ENCODE measurements around the gene LIG3. TPM values are rescaled to one million over a fixed set of nuclear protein-coding genes. Genes with fewer than 3 reads are reported as not detected.
A peak's percentile ranks its signal among the peaks of the same experiment; 100 is the strongest.

The LIG3 gene
- total and polyA plus RNA-seq, 2 of the 13 experiments (the other 11 are each of a cell fraction or from before 2014, with no cell fraction given): 34.4 to 36.2 TPM

- Histone ChIP-seq H3K9me3 (ENCODE audit: low read length) (no peaks in the 10 kb centered on the region), H3K27ac (ENCODE audit: extremely low read length, insufficient read depth, low read length) (peak overlapping the region; percentile 58), H3K4me3 (replicated peaks in 1 of 3; ENCODE audit: insufficient read depth in 1 of 3, low read depth in 2 of 3, low read length in 3 of 3) (peak overlapping the region in 2 of 3 experiments; percentile 6 to 14; a peak in 2 of 6 replicates), H3K4me2 (ENCODE audit: low read depth, low read length) (peak overlapping the region; percentile 47), H3K9ac (ENCODE audit: insufficient read depth, low read depth, low read length) (peak overlapping the region; percentile 49; the same call in 1 of the 2 replicates), H4K20me1 (ENCODE audit: insufficient read depth, low read length) (no peaks in the 10 kb centered on the region), H3K4me1 (ENCODE audit: insufficient read depth, low read length) (peaks cover 90% of the 10 kb centered on the region), H2AFZ (ENCODE audit: low read length) (no peak overlapping the region), H3K36me3 (replicated peaks in 1 of 2; ENCODE audit: control insufficient read depth in 1 of 2, insufficient read depth in 2 of 2, low read length in 2 of 2) (peaks cover 1 to 7% of the 10 kb centered on the region in 2 experiments; a peak in 2 of 5 replicates), H3K27me3 (ENCODE audit: control insufficient read depth in 1 of 2, insufficient read depth in 2 of 2, low read length in 2 of 2) (no peaks in the 10 kb centered on the region), H3K79me2 (ENCODE audit: insufficient read depth, low read length) (peaks cover 78% of the 10 kb centered on the region)
- ChIA-PET POLR2A (interaction anchor here (1.3 kb wide), 1 partner anchor 17 kb away, joined by 4 read pairs; the partner anchor contains the start of gene RFFL), CTCF (ENCODE audit: low intra/inter-chr PET ratio, low total read pairs) (no interaction called here)
- FAIRE-seq (no peak), DNase-seq (ENCODE audit: low spot score) (peak; percentile 63), ATAC-seq (peak; percentile 68)
- intact Hi-C loops (cut with micrococcal nuclease; ENCODE audit: unreplicated experiment) (no loop called here), in situ Hi-C loops (cut with HindIII; ENCODE audit: extremely low pct_ligation_motif_present, low pct_unique_long_range_greater_than_20kb) (no loop called here)
- BruUV-seq (replicated peaks): no TSS peak
- whole genome bisulfite sequencing (ENCODE audit: low lambda C conversion rate): 24% methylated on average over 5 of the region's 5 CpGs
- TF ChIP-seq RARA (CRISPR knock-in tag; IDR thresholded peaks at IDR 0.05): peak; percentile 30; the same call in 1 of the 2 replicates
- no peak for TF ChIP-seq ZNF430 (CRISPR knock-in tag; IDR thresholded peaks at IDR 0.05)
- no peak for TF ChIP-seq MIXL1 (CRISPR knock-in tag; IDR thresholded peaks at IDR 0.05)
- TF ChIP-seq PPARG (CRISPR knock-in tag; conservative IDR thresholded peaks at IDR 0.05): peak; percentile 88
- TF ChIP-seq YEATS2 (CRISPR knock-in tag; IDR thresholded peaks at IDR 0.05; ENCODE audit: borderline replicate concordance): no peak
- no peak for TF ChIP-seq ZBTB7B (CRISPR knock-in tag; IDR thresholded peaks at IDR 0.05)
- TF ChIP-seq HNRNPK (IDR thresholded peaks at IDR 0.05; ENCODE audit: low read depth, low read length, poor library complexity, severe bottlenecking): no peak
- TF ChIP-seq CC2D1A (CRISPR knock-in tag; IDR thresholded peaks at IDR 0.05): no peak
- TF ChIP-seq TP53 (CRISPR knock-in tag; conservative IDR thresholded peaks at IDR 0.05): no peak
- no peak for TF ChIP-seq ZNF407 (CRISPR knock-in tag; IDR thresholded peaks at IDR 0.05; ENCODE audit: not compliant biosample characterization)
- no peak for TF ChIP-seq PBX3 (CRISPR knock-in tag; IDR thresholded peaks at IDR 0.05; ENCODE audit: borderline replicate concordance)
- TF ChIP-seq ARID3A (IDR thresholded peaks at IDR 0.05; ENCODE audit: low read depth, low read length): peak; percentile 58
- no peak for TF ChIP-seq ZNF225 (CRISPR knock-in tag; IDR thresholded peaks at IDR 0.05)
- no peak for TF ChIP-seq SNRNP70 (IDR thresholded peaks at IDR 0.05; ENCODE audit: low read depth, low read length)
Measured at GRCh38 chr17:35046740-35047283, 66.5 kb downstream of the LIG3 start.

Measured in HepG2 (cell line).